Suppressor macrophage treated with lipopolysaccharide for 4 hours (primary cell): Measurements from ENCODE around the gene PNLIPRP1.

Source experiments
- DNase-seq: peaks from one replicate; pipeline ENCODE4 v3.0.0-alpha.2; 2020

The PNLIPRP1 gene

DNA sequence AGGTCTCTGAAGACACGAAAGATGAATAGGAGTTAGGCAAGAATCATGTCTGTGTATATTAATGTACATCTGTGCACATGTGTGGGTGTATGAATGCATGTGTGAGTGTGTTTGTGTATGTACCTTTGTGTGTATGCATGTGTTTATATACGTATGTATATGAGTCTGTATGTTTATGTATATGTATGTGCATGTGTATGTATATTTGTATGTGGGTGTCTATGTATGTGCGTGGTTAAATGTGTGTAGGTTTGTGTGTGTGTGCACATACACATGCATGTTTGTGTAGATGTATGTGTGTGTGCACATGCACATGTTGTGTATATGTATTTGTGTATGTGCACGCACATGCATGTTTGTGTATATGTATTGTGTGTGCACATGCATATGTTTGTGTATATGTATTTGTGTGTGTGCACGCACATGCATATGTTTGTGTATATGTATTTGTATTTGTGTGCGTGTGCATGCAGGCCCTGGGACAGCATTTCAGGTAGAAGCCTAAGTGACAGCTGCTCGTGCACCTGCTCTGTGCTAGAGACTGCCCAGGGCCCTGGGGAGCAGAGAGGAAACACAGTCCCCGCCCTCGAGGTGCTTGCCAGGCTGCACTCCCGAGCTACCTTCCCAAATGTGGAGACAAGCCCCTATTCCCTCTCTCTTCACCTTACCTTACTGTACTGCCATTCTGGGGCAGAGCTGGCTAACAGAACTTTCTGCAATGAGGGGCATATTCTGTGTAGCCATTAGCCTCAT lies 12.1 kb downstream of the PNLIPRP1 start:
- no peak for DNase-seq

DNA sequence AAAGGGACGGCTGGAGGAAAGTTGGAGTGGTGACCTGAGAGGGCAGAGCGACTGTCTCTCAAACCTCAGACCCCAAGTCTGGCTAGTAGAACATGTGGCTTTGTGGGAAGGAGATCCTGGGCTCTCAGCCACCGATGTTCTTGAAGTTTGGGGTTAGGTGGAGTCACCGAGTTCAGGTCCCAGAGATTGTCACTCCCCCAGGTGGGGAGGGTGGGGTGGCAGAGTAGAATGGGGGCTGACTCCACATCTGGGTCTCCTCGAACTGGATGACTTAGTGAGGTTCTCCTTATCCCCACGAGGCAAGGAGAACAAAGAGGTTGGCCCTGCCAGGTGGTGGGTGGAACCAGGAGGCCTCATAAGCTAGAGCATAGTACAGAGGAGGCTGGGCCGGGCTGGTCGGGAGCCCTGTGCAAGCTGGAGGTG lies 15.3 kb downstream of the PNLIPRP1 start:
- DNase-seq: no peak

DNA sequence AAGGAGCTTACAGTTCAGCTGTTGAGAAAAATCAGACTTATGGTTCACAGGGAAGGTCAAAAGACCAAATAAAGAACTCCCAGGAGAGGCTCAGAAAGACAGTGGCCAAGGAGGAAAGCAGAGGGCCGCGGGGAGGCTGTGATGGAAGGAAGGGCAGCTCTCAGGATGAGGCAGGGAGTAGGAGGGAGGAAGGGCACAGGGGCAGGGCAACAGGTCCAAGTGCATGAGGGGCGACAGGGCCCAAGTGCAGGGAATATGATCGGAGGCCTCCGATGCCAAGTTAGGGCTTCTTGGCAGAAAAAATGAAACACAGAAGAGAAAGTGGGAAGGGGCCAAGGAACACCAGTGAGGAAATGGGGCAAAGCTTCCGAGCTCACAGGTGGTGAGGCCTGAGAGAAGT lies 16.6 kb downstream of the PNLIPRP1 start:
- DNase-seq: no peak

DNA sequence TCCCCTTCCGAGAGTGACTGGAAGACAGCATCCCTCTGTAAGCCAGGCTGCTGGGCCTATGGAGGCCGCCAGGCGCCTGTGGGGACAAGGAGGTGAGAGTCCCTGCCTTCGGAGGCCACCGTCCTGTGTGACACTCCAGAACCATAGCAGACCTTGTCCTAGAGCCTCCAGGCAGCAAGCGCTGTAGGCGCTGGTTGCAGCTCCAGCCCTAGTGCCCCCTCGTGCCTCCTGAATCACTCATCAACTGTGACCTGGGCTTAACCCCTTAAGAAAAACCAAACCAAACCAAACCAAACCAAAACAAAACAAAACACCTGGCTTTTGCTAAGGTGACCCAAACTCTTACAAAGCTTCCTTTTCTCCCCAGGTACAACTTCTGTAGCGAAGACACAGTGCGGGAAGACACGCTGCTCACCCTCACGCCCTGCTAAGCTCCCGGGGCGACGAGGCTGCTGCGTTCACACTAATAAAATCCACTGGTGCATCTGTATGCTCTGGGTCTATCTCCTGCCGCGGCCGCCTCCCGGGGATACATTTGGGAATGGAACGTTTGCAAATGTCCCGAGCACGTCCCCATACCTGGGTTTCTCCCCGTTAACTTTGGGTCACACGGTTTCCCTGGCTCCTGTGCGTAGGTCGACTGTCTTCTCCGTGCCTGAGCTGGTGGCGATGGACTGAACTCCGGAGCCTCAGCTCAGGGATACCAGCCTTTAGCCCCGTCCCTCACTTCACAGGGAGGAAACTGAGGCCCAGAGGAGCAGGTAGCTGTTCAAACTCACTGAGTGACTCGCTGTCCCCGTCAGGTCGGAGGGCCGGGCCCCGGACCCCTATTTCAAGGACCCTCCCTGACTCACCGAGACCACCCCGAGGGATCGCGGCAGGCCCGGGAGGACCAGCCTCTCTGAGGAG lies 18.2 kb downstream of the PNLIPRP1 start:
- DNase-seq: no peak

DNA sequence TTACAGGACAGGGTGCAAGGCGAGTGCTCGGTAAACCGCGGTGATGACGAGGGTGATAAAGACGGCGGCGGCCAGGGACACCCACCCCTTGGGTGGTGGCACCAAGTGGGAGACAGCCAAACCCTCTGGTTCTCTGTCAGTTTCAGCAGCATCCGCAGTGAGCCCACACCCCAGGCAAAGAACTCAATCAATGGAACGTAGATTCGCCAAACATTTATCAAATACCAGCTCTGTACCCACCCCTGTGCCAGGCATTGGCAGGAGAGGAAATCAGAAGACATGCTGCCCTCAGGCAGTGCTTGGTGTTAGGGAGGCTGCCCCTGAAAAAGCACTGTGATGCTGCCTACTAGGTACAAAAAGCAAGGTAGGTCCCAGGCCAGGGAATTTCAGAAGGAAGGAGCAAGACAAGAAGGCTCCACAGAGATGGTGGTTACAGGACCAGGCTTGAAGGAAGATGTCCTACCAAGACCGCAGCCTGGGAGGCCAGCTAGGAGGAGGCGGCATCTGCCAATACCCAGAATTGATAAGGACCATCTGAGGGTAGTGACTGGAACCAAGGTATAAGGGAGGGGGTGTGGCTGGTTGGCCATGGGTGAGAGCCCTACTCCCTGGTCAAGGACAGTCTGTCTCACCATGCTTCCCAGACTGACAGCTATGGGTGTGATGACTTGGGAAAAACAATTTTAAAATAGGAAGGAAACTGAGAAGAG lies 19.8 kb downstream of the PNLIPRP1 start:
- DNase-seq: no peak

DNA sequence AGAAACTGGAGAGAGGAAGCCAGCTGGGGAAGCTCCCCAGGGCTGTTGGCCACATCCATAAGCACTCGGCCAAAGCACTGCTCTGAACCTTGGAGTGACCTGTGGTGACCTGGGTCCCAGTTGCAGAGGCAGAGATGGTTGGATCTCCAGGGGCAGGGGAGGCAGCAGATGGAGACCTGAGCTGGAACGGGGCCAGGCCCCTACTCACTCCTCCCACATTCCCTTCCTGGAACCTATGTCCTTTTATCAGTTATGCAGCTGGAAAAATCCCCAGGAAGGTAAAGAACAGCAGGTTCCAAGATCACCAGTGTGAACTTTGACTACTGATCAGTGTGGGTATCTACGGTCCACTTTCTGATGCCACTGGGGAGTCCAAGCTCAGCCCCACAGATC lies 20.4 kb downstream of the PNLIPRP1 start:
- no peak for DNase-seq

DNA sequence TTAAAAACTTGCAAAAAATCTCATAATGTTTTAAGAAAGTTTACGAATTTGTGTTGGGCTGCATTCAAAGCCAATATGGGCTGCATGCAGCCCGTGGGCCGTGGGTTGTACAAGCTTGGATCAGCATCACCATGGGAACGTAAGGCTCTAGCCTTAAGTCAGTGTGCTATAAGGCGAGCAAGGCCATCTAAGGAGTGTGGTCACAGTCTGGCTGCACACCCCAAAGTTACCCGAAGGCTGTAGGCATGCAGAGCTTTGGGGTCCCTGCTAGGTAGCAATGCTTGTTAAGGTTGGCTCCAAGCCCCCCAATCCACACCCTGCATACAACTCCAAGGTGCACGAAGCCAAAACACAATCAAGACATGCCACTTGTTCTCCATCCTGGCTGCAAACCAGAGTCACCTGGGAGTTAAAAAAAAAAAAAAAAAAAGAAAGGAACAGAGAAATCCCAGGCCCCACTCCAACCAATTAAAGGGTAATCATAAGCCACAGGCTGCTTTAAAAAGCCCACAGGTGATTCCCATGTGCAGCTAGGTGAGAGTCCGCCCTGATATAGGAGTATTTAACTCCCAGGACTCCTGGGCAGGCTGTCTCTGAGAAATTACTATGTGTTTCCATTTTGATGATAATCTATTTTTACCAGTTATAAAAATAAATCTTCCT lies 21.5 kb downstream of the PNLIPRP1 start:
- DNase-seq: no peak

DNA sequence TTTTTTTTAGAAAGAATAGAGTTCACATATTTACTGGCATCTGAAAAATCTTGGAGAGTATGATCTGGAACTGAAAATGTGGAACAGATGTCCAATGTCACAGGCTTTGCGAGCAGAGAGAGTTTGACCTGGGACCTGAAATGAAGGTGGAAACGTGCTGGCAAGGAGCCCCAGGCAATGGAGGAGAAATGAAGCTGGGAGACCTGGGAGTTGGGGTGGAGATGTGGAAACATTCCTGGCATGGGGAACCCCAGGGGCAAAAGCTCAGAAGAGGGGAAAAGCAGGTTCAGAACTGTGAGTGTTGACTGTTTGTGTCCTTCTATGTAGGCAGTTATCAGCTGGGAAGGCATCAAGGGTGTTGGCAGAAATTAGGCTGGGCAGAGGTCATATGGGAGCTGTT lies 22.7 kb downstream of the PNLIPRP1 start:
- DNase-seq: no peak

DNA sequence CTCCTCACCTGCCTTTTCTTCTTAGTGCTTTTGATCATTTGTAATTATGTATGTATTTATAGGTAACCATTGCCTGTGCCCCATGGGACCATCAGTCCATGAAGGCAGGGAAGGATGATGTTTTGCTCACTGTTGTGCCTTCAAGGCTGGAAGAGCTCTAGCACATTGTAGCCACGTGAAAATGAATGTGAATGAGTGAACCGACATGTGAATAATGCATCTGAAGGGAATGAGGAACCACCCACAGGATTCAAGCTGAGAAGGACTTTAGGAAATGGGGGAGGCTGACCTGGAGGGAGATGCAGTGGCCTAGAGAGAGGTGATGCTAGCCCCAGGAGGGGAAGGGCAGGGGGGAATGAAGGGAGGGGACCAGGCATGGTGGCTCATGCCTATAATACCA lies 24.0 kb downstream of the PNLIPRP1 start:
- no peak for DNase-seq

DNA sequence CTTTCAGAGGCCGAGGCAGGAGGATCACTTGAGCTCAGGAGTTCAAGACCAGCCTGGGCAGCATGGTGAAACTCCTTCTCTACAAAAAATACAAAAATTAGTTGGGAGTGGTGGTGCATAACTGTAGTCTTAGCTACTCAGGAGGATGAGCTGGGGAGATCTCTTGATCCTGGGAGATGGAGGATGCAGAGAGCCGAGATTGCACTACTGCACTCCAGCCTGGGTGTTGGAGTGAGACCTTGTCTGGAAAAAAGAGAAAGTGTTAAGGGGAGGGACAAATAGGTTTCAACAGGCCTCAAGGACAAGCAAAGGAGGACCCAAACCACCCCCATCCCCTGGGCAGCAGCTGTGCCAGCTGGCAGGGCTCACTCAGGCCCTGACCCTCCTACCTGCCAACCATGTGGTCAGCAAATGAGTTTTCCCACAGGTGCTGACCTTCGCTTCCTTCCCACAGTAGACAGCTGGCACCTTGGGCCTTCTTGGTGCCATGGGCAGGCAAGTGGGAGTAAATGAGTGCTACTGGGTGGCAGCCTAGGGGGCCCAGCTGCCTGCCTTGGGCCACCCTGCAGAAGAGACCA lies 24.5 kb downstream of the PNLIPRP1 start:
- no peak for DNase-seq

DNA sequence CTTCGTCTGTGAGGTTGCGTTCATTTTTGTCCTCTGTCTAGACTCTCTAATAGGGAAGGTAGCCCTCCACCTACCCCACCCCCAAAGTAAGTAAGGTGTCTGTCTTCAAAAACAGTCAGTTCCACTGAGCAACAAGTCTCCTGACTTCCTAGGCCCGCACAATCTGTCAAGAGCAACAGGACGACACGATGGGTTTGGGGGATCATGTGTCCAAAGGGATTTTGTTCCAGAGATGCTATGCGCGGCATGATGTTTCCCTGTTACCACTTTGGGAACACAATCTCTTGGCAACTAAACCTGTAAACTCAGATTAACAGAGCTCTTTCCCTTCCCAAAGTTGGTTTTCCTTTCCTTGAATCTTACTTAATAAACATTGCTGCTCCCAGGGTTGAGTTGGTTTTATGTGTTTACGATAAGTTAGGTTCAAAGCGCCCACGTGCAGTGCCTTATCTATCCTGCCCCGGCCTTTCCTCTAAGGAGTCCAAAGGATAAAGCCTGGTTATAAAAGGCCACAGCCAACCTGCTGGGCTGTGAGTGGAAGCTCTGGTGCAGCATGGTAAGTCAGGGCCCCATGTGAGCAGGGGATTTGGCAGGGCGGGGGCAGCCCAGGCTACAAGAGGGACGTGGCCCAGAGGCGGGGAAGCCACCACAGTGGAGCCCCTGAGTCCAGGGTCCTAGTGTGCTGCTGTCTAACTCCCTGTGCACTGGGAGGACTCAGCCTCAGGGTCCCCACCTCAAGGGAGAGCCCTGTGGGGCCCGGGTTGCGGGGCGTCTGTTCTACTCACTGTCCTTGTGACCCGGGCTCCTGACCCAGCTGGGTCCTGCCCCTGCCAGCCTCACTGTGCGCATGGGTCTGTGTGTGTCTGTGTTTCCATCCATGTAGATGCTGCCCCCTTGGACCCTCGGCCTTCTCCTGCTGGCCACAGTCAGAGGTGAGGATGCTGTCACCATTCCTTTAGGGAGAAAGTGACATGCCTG lies 30.0 kb downstream of the PNLIPRP1 start, which contains the start of gene PNLIPRP2:
PNLIPRP2 (plus strand) TSS at position 531 of the 978 bp plus-strand sequence.
- DNase-seq: no peak

DNA sequence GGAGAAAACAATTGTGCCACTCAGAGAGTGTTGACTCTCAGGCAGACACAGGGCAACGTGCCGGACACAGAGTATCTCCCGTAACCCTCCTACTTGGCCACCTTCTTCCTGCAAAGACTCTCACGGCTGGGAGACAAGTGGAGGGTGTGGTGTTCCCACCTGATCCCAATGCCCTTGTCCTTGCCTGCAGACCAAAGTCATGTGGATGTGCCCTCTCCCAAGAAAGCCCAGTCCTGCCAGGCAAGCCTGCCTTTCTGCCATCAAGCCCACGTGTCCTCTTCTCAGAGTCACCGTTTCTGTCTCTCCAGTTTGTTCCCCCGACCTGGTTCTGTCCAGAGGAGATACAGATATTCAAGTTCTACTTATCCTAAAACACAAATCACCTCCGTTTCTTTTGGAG lies 30.7 kb downstream of the PNLIPRP1 start:
- no peak for DNase-seq

DNA sequence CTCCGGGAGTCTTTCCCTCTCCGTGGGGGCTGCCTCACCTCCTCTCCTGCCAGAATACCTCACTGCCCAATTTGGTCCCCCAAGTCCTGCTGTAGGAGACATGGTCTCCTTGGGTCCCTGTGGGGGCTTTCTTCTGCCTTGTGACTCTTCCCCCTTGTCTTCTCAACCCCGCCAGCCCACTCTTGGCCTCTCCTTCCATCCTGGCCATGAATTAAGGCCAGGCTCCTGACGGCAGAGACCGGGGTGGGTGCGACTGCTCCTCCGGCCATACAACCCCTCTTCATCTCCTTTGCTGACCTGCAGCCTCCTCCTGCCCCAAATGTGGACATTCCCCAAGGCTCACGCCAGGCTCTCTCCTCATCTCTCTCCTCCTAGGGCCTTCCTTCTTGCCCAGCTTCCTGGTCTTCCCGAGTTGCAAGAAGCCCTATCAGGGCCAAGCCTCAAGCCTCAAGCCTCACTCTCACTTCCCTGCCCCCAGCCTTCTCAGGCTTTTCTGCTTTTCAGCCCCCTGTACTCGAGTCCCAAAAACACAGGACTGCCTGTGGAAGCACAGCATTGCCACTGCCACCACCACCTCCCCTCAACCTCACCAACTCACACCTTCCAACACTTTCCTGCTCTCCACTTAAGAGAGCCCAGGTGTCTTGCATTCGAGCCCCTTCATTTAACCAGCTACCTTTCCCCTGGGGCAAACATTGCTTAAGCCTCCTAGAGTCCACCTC lies 31.3 kb downstream of the PNLIPRP1 start:
- no peak for DNase-seq

DNA sequence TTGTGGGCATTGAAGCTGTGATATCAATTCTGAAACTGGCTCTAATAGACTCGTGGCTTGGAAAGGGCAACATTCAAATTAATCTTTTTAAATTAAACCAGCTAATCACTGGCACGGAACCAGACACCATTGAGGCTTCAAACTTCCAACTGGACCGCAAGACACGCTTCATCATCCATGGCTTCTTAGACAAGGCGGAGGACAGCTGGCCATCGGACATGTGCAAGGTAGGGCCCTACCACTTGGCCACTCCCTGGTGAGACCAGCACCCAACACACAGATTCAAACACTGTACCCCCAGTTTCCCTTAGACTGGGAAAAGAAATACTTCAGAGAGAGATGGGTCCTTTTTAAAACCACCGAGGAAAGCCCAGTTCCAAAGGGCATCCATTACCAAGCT lies 35.1 kb downstream of the PNLIPRP1 start:
- no peak for DNase-seq

DNA sequence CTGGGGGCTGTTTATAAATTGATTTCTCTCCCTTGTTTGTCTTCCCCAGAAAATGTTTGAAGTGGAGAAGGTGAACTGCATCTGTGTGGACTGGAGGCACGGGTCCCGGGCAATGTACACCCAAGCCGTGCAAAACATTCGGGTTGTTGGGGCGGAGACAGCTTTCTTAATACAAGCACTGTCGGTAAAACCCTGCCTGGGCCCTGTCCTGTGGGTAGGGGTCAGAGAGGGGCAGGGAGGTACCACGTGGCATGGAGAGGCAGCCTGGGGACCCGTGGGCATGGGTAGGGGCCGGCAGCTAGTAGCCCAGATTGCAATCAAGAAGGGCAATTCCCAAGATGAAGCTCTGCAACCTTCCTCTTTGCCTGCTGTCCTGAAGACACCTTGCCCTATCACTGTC lies 36.1 kb downstream of the PNLIPRP1 start:
- no peak for DNase-seq

DNA sequence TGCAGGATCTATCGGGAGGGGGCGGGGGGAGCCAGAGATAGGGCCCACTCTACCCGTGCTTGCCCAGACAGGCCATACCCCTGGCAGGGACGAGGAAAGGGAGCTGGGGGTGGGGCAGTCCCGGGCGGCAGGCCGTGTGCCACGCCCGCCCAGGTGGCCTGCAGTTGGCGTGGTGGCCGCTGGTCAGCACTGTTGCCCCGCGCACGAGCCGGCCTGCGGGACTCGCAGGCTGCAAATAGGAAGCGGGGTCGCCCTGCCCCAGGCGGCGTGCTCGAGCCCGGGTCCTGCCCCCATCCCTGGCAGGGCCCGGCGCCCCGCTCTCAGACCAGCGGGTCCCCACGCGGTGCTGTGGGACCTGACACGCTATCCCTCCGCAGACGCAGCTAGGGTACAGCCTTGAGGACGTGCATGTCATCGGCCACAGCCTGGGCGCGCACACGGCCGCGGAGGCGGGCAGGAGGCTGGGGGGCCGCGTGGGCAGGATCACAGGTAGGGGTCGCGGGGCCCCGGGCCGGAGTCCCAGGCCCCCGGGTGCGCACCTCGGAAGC lies 36.7 kb downstream of the PNLIPRP1 start:
- DNase-seq: no peak

DNA sequence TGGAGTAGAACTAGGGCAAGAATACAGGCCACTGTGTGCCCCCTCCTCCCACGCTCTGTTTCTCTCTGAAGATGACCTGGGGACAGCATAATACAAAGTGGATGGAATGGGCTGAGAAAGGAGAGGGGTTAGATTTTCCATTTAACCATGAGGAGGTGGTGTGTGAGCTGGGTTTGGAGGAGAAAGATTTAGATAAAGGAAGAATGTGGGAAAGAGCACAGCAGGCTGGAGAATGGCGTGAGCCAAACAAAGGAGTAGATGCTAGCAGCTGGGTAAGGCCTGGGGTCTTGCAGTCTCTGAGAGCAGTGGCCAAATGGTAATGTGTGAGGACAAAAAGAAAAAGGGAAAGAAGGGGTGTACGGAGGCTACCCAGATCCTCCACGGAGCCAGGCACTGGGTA lies 38.6 kb downstream of the PNLIPRP1 start:
- no peak for DNase-seq

DNA sequence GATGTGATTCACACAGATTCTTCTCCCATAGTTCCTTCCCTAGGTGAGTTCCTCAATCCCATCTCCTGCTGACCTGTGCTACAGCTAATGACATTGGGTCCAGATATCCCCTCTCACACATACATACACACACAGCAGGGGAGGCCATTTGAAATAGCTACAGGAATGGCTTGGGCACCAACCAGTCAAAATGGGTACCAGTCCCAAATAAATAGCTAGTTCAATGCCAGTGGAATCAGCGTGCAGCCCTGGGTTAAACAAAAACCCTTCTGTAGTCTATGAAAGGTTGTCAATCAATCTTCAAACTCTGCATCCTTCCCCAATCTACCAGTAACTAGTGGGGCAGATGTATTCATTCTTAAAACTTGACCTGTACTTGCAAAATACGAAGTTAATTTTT lies 39.3 kb downstream of the PNLIPRP1 start:
- no peak for DNase-seq

DNA sequence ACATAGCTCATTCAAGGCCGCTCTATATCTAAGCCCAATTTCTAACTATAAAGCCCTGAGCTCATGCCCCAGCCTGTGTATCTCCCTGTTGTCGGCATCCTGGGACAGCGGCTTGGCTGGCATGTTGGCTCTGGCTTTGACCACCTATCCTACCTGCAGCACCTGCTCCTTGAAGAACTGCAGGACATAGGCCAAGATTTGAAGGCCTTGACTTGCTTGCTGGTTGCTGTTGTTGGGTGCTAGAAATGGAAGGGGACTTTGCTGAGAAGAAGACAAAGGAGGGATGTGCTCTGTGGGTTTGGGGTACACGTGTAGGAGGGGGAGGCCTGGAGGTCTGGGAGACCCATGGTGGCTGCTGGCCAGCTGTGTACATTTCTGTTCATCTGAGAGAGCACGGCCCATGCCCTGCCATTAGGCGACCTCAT lies 41.1 kb downstream of the PNLIPRP1 start:
- DNase-seq: no peak

DNA sequence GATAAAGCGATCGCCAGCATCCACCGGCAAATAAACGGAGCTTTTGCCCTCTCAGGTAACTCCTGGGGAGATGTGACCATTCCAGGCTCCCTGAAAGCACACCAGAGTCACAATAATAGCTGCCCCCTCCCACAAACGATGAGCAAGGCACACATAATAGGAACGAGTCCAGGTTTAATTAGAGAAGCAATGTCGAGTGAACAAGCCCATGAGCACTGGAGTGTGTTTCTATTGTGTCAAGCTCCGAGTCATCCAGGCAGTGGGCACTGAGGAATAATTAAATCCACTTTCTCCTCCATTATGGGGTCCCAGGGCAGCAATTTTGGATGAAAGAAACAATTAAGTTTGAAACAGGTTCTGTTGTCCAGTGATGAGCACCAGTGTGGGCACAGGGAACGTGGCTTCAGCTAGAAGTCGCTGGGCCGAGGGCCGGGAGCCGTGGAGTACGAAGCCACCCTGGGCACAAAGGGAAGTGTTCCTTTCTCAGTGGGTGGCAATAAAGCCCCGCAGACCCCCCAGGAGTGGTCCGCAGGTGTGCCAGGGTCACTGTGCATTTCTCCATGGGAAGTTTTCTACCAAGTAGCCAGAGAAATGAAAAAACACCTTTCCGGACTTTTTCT lies 41.9 kb downstream of the PNLIPRP1 start:
- no peak for DNase-seq
